Pons (tissue), 1 donor: Measurements from ENCODE around the gene SPINK14.

ENCODE experiments used
- DNase-seq: peaks from one replicate; pipeline ENCODE4 v3.0.0-alpha.2; 2016; ENCODE audit warnings: low spot score

The SPINK14 gene

GRCh38 chr5:148168246-148168645 lies at the start of gene SPINK14:
SPINK14 (plus strand) TSS chr5:148168546; CDS start chr5:148169733, 1,187 bp downstream.
- no peak for DNase-seq

- no peak for DNase-seq
Measured at GRCh38 chr5:148120317-148120716, 48.0 kb upstream of the SPINK14 start.

GRCh38 chr5:148125641-148126040 lies 42.7 kb upstream of the SPINK14 start:
- no peak for DNase-seq

GRCh38 chr5:148135091-148136048 lies 33.0 kb upstream of the SPINK14 start:
- no peak for DNase-seq

GRCh38 chr5:148140846-148141245 lies 27.5 kb upstream of the SPINK14 start:
- DNase-seq = no peak

- no peak for DNase-seq
Measured at GRCh38 chr5:148141645-148142044, 26.7 kb upstream of the SPINK14 start.

GRCh38 chr5:148145916-148146315 lies 22.4 kb upstream of the SPINK14 start:
- no peak for DNase-seq

GRCh38 chr5:148146487-148146886 lies 21.9 kb upstream of the SPINK14 start:
- DNase-seq = no peak

- DNase-seq = no peak
Measured at GRCh38 chr5:148147415-148147814, 20.9 kb upstream of the SPINK14 start.

- no peak for DNase-seq
Measured at GRCh38 chr5:148151872-148152271, 16.5 kb upstream of the SPINK14 start.

GRCh38 chr5:148152781-148153180 lies 15.6 kb upstream of the SPINK14 start:
- DNase-seq = no peak

- no peak for DNase-seq
Measured at GRCh38 chr5:148156609-148157008, 11.7 kb upstream of the SPINK14 start.

GRCh38 chr5:148162038-148162437 lies 6.3 kb upstream of the SPINK14 start:
- no peak for DNase-seq

GRCh38 chr5:148163345-148163744 lies 5.0 kb upstream of the SPINK14 start:
- no peak for DNase-seq

- DNase-seq = no peak
Measured at GRCh38 chr5:148166550-148167283, 1.6 kb upstream of the SPINK14 start.

GRCh38 chr5:148172377-148172776 lies 4.0 kb downstream of the SPINK14 start:
- DNase-seq = no peak

- no peak for DNase-seq
Measured at GRCh38 chr5:148176480-148176879, 8.1 kb downstream of the SPINK14 start.

GRCh38 chr5:148177207-148177606 lies 8.9 kb downstream of the SPINK14 start:
- DNase-seq = no peak

- peak; percentile 81 for DNase-seq
Measured at GRCh38 chr5:148179234-148179824, 11.0 kb downstream of the SPINK14 start.

GRCh38 chr5:148186248-148187003 lies 18.1 kb downstream of the SPINK14 start:
- peak; percentile 9 for DNase-seq

- DNase-seq = no peak
Measured at GRCh38 chr5:148191010-148191409, 22.7 kb downstream of the SPINK14 start.

- no peak for DNase-seq
Measured at GRCh38 chr5:148193202-148193601, 24.9 kb downstream of the SPINK14 start.
